Astrocyte (in vitro differentiated cells and primary cell): ENCODE data around the gene ELF1. TPM values are rescaled to one million over a fixed set of nuclear protein-coding genes. Genes with fewer than 3 reads are reported as not detected.

Experiments used
- DNase-seq: peaks from one replicate; pipeline ENCODE4 v3.0.0-alpha.2; 2010; ENCODE audit warnings: low read depth
- FAIRE-seq: peaks from 2 replicates; lab custom pipeline; 2011; peaks lifted over from hg19 to GRCh38; lab: Jason Lieb, UNC
- H2AFZ ChIP-seq: 2 replicates; pipeline ENCODE4 v1.6.0; 2012; ENCODE audit warnings: low read depth, low read length, inconsistent platforms
- H3K27ac ChIP-seq: 2 replicates; pipeline ENCODE4 v1.5.1; 2011; ENCODE audit warnings: low read depth, low read length, inconsistent platforms
- H3K27me3 ChIP-seq: 2 replicates; pipeline ENCODE4 v1.6.0; 2011; ENCODE audit warnings: low read length, inconsistent platforms; ENCODE audit not compliant: insufficient read depth
- H3K36me3 ChIP-seq: 2 replicates; pipeline ENCODE4 v1.5.1; 2011; ENCODE audit warnings: low read length, inconsistent platforms; ENCODE audit not compliant: insufficient read depth
- H3K4me1 ChIP-seq: 2 replicates; pipeline ENCODE4 v1.5.1; 2011; ENCODE audit warnings: low read length, inconsistent platforms; ENCODE audit not compliant: insufficient read depth
- H3K4me2 ChIP-seq: 2 replicates; pipeline ENCODE4 v1.6.0; 2012; ENCODE audit warnings: low read length, inconsistent platforms
- H3K4me3 ChIP-seq: 2 replicates; pipeline ENCODE4 v1.5.1; 2011; ENCODE audit warnings: low read depth, mild to moderate bottlenecking, low read length, inconsistent platforms; ENCODE audit not compliant: insufficient read depth
- H3K79me2 ChIP-seq: 2 replicates; pipeline ENCODE4 v1.6.0; 2012; ENCODE audit warnings: mild to moderate bottlenecking, low read length, inconsistent platforms; ENCODE audit not compliant: insufficient read depth
- H3K9ac ChIP-seq: 2 replicates; pipeline ENCODE4 v1.6.0; 2012; ENCODE audit warnings: mild to moderate bottlenecking, low read length, inconsistent platforms
- H3K9me3 ChIP-seq: 2 replicates; pipeline ENCODE4 v1.5.1; 2012; ENCODE audit warnings: low read depth, mild to moderate bottlenecking, low read length, inconsistent platforms; ENCODE audit not compliant: insufficient read depth
- H4K20me1 ChIP-seq: 2 replicates; pipeline ENCODE4 v1.6.0; 2012; ENCODE audit warnings: low read length, inconsistent platforms; ENCODE audit not compliant: insufficient read depth
- H3K27ac Mint-ChIP-seq: one replicate; pipeline ENCODE4 v1.8.0; 2021; ENCODE audit warnings: mild to moderate bottlenecking, mixed read lengths; ENCODE audit not compliant: unreplicated experiment
- H3K27me3 Mint-ChIP-seq: one replicate; pipeline ENCODE4 v1.8.0; 2021; ENCODE audit warnings: low read depth, mixed read lengths; ENCODE audit not compliant: unreplicated experiment
- H3K36me3 Mint-ChIP-seq: one replicate; pipeline ENCODE4 v1.8.0; 2021; ENCODE audit warnings: low read depth, mixed read lengths; ENCODE audit not compliant: unreplicated experiment
- H3K4me1 Mint-ChIP-seq: one replicate; pipeline ENCODE4 v1.8.0; 2021; ENCODE audit warnings: low read depth, mixed read lengths; ENCODE audit not compliant: unreplicated experiment
- H3K4me3 Mint-ChIP-seq: one replicate; pipeline ENCODE4 v1.8.0; 2021; ENCODE audit warnings: mild to moderate bottlenecking, moderate library complexity, mixed read lengths; ENCODE audit not compliant: unreplicated experiment
- H3K9me3 Mint-ChIP-seq: one replicate; pipeline ENCODE4 v1.8.0; 2021; ENCODE audit warnings: mild to moderate bottlenecking, mixed read lengths; ENCODE audit not compliant: unreplicated experiment
- EZH2 ChIP-seq: IDR thresholded peaks from 2 replicates; pipeline ENCODE4 v1.6.1; 2012; ENCODE audit warnings: mild to moderate bottlenecking, low read length, inconsistent platforms; ENCODE audit not compliant: insufficient read depth
- total RNA-seq: library from RNA; stranded (reverse); gene quantifications from 2 replicates; pipeline ENCODE4 v1.2.1, GENCODE V29; 2021
- TF ChIP-seq, protein P1 (sequence below): IDR thresholded peaks from 2 replicates; pipeline ENCODE4 v1.5.1; 2011; ENCODE audit warnings: low read depth, mild to moderate bottlenecking, inconsistent platforms, low read length, moderate library complexity; ENCODE audit not compliant: insufficient read depth

ELF1 gene
- total RNA-seq, 1 donor from 2014 or later = 75.1 TPM

DNA sequence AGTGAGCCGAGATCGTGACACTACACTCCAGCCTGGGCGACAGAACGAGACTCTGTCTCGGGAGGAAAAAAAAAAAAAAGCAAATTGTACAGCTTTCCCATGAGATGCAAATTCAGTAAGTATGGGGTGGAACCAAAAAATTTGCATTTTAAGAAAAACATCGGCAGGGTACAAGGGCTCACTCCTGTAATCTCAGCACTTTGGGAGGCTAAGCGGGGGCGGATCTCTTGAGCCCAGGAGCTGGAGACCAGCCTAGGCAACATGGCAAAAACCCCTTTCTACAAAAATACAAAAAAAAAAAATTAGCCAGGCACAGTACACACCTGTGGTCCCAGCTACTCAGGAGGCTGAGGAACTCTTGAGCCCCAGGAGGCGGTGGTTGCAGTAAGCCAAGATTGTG lies 91.2 kb downstream of the ELF1 start:
- H3K27me3 Mint-ChIP-seq = no peaks in the 10 kb centered on the region
- FAIRE-seq = no peak
- H3K27ac ChIP-seq = no peak overlapping the region
- H3K4me1 ChIP-seq = no peaks in the 10 kb centered on the region
- H2AFZ ChIP-seq = no peak overlapping the region
- no peak overlapping the region for H3K9ac ChIP-seq
- H3K4me3 ChIP-seq = no peak overlapping the region
- H3K27ac Mint-ChIP-seq = no peak overlapping the region
- no peak for DNase-seq
- no peak overlapping the region for H3K4me3 Mint-ChIP-seq
- H3K4me2 ChIP-seq = no peak overlapping the region
- no peaks in the 10 kb centered on the region for H3K79me2 ChIP-seq
- peaks cover 14% of the 10 kb centered on the region for H3K36me3 Mint-ChIP-seq
- no peaks in the 10 kb centered on the region for H3K36me3 ChIP-seq
- no peaks in the 10 kb centered on the region for H3K9me3 ChIP-seq
- no peaks in the 10 kb centered on the region for H3K4me1 Mint-ChIP-seq
- no peak for TF ChIP-seq EZH2
- TF ChIP-seq, protein P1, sequence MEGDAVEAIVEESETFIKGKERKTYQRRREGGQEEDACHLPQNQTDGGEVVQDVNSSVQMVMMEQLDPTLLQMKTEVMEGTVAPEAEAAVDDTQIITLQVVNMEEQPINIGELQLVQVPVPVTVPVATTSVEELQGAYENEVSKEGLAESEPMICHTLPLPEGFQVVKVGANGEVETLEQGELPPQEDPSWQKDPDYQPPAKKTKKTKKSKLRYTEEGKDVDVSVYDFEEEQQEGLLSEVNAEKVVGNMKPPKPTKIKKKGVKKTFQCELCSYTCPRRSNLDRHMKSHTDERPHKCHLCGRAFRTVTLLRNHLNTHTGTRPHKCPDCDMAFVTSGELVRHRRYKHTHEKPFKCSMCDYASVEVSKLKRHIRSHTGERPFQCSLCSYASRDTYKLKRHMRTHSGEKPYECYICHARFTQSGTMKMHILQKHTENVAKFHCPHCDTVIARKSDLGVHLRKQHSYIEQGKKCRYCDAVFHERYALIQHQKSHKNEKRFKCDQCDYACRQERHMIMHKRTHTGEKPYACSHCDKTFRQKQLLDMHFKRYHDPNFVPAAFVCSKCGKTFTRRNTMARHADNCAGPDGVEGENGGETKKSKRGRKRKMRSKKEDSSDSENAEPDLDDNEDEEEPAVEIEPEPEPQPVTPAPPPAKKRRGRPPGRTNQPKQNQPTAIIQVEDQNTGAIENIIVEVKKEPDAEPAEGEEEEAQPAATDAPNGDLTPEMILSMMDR = no peak
- peaks cover 1% of the 10 kb centered on the region for H3K9me3 Mint-ChIP-seq
- no peaks in the 10 kb centered on the region for H4K20me1 ChIP-seq
- H3K27me3 ChIP-seq = no peaks in the 10 kb centered on the region

DNA sequence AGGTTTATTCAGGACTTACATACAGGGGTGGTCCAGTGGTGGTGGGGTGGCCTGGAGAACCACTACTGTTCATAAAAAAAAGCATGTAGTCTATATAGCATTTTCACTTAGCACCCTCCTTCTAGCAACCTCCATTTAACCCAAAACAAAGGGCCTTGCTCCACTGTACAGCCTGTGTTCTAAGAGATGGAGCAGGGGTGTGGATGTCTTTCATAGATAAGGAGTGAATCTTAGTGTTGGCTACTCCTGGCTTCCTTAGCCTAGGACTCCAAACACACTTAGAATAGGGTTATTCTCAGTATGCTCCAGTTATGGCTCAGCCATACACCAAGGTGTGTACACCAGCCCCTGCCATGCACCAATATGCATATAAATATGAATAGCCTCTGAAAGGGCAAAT lies 95.2 kb downstream of the ELF1 start:
- Mint-ChIP-seq H3K4me3 (no peak overlapping the region), H3K27ac (no peak overlapping the region), H3K4me1 (no peaks in the 10 kb centered on the region), H3K27me3 (no peaks in the 10 kb centered on the region), H3K9me3 (no peaks in the 10 kb centered on the region), H3K36me3 (peaks cover 5% of the 10 kb centered on the region)
- Histone ChIP-seq H3K27ac (no peak overlapping the region), H3K4me2 (no peak overlapping the region), H3K4me1 (peaks cover 5% of the 10 kb centered on the region), H2AFZ (no peak overlapping the region), H3K79me2 (peaks cover 11% of the 10 kb centered on the region), H3K27me3 (no peaks in the 10 kb centered on the region), H3K36me3 (no peaks in the 10 kb centered on the region), H3K9me3 (no peaks in the 10 kb centered on the region), H3K4me3 (no peak overlapping the region), H3K9ac (no peak overlapping the region), H4K20me1 (no peaks in the 10 kb centered on the region)
- no peak for TF ChIP-seq EZH2
- TF ChIP-seq, protein P1 = no peak
- DNase-seq (no peak), FAIRE-seq (no peak)

DNA sequence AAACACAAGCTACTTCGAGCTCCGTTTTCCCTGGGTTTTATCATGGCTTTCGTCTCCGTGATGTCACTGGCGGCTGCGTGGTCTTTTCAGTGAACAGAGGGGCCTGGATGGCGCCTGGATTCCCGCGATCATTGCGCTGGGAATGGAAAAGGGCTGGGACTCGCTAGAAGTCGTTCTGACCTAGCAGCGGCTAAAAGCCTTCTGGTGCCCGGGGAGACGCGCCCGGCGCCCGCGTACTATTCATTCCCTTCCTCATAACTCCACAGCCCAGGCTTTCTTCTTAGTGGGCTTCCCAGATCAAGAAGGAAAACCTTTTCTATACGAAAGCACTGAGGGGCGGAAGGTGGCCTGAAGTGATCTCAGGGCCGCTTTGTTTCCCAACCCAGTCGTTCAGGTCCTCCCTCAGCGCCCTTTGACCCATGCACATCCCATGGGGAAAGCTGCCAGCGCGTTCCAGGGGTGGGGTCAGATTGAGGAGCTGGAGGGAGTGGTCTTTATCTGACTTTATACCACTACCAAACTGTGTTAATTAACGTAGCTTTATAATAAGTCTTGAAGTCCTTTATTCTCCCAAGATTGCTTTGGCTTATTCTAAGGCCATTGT lies 96.6 kb downstream of the ELF1 start:
- TF ChIP-seq, protein P1 = no peak
- TF ChIP-seq EZH2 = no peak
- FAIRE-seq = no peak
- no peak overlapping the region for H3K4me2 ChIP-seq
- no peak overlapping the region for H3K27ac Mint-ChIP-seq
- H3K79me2 ChIP-seq = peaks cover 16% of the 10 kb centered on the region
- no peak for DNase-seq
- no peaks in the 10 kb centered on the region for H3K27me3 ChIP-seq
- no peak overlapping the region for H3K4me3 Mint-ChIP-seq
- H4K20me1 ChIP-seq = no peaks in the 10 kb centered on the region
- H3K4me3 ChIP-seq = no peak overlapping the region
- H3K36me3 ChIP-seq = no peaks in the 10 kb centered on the region
- no peaks in the 10 kb centered on the region for H3K4me1 Mint-ChIP-seq
- H3K27ac ChIP-seq = no peak overlapping the region
- peaks cover 7% of the 10 kb centered on the region for H3K36me3 Mint-ChIP-seq
- no peak overlapping the region for H3K9ac ChIP-seq
- no peak overlapping the region for H2AFZ ChIP-seq
- peaks cover 5% of the 10 kb centered on the region for H3K4me1 ChIP-seq
- no peaks in the 10 kb centered on the region for H3K9me3 ChIP-seq
- no peaks in the 10 kb centered on the region for H3K27me3 Mint-ChIP-seq
- peaks cover 2% of the 10 kb centered on the region for H3K9me3 Mint-ChIP-seq
